ENCODE results near the gene ZNF687.
"Not testable (repeated sequence)": the region's sequence is repeated elsewhere in the genome, so short reads cannot be mapped to it uniquely, and the experiment has no call there.

The ZNF687 gene, protein sequence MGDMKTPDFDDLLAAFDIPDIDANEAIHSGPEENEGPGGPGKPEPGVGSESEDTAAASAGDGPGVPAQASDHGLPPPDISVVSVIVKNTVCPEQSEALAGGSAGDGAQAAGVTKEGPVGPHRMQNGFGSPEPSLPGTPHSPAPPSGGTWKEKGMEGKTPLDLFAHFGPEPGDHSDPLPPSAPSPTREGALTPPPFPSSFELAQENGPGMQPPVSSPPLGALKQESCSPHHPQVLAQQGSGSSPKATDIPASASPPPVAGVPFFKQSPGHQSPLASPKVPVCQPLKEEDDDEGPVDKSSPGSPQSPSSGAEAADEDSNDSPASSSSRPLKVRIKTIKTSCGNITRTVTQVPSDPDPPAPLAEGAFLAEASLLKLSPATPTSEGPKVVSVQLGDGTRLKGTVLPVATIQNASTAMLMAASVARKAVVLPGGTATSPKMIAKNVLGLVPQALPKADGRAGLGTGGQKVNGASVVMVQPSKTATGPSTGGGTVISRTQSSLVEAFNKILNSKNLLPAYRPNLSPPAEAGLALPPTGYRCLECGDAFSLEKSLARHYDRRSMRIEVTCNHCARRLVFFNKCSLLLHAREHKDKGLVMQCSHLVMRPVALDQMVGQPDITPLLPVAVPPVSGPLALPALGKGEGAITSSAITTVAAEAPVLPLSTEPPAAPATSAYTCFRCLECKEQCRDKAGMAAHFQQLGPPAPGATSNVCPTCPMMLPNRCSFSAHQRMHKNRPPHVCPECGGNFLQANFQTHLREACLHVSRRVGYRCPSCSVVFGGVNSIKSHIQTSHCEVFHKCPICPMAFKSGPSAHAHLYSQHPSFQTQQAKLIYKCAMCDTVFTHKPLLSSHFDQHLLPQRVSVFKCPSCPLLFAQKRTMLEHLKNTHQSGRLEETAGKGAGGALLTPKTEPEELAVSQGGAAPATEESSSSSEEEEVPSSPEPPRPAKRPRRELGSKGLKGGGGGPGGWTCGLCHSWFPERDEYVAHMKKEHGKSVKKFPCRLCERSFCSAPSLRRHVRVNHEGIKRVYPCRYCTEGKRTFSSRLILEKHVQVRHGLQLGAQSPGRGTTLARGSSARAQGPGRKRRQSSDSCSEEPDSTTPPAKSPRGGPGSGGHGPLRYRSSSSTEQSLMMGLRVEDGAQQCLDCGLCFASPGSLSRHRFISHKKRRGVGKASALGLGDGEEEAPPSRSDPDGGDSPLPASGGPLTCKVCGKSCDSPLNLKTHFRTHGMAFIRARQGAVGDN

DNA sequence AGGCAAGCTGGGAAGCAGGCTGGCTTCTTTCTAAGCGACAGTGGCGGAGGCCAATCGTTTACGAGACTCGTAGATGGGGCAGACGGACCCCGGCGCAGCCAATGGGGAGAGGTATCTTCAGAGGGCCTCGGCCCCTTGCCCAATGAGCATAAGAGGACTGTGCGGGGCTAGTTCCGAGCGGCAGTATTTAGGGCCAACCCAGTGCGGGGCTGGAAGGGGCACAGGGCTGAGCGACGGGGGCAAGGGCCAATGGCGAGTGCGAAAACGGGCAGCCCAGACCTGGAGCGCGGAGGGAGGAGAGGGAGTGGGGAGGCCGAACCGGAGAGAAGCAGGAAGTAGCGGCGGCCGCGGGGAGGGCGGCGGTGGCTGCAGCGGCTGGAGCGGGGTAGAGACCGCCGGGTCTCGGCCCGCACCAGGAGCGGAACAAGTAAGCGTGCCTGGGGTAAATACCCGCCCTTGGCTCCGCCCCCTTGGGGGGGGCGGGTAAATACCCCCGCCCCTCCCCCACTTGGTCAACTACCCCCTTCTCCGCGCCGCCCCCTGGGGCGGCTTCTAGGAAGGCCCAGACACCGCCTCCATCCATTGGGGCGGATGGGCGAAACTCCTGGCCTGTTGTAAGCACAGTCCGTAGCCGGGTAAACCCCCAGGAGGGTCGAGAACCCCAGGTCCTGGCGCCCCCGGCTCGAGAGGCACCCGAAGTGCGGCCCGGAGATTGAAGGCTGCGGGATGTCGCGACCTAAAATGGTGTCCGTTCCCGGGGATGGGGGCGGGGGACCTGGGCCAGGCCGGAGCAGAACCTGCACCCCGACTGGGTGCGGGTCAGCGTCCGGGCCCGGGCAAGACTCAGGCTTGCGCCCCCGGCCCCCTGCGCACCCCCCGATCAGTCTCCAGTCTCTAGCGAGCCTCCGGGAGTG lies at the start of gene ZNF687:
ZNF687 (plus strand) TSS at position 331 of the 914 bp plus-strand sequence. CDS start 3,993 bp downstream, outside the sequence.
- peak; percentile 97 for DNase-seq

DNA sequence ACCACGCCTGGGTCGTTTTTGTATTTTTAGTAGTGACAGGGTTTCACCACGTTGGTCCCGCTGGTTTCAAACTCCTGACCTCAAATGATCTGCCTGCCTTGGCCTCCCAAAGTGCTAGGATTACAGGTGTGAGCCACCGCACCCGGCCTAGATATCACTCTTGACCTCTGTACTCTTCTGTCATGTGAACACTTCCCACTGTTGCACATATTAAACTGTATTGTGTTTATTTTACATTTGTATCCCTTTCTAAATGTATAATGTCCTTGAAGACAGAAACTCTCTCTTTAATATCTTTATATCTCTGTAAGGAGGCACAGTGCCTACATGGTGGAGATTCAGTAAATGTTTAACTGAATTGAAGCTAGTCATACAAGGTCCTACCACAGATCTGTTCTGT lies 46.9 kb upstream of the ZNF687 start:
- no peak for DNase-seq

DNA sequence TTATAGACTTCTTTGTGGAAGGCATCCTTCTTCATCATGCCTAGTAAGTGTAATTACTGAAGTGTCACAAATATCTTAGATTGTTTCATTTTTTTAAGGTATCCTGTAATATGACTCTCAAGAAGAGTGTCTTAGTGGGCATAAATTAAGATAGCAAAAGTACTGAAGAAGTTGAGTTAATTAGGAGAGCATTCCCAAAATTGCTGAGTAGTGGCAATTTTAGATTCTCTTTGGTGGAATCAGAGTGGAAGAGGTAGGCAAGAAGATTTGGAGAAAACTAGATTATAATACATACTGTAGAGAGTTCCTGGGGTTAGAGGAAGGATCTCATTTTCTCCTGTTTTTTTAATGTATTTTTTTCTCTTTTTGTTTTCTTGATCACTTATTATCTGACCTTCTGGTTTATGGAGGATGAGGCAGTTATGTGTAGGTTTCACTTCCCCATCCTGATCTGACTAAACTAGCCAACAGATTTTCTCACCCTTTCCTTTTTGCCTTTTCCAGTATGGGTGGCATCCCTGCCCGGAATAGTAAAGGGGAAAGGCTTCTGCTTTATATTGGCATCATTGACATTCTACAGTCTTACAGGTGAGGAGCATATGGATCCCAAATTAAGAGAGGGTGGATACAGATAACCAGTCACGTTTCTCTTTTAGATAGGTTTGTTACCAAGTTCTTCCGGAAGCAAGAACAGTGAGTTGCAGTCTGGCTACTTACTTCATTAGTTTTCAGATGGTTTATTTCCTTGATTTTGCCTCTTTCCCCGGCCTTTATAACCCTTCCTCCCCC lies 44.2 kb upstream of the ZNF687 start:
- no peak for DNase-seq

GRCh38 chr1:151238467-151238739 lies 43.7 kb upstream of the ZNF687 start:
- DNase-seq: no peak

- no peak for DNase-seq
These were observed 39.7 kb upstream of the ZNF687 start for GRCh38 chr1:151242442-151242841.

DNA sequence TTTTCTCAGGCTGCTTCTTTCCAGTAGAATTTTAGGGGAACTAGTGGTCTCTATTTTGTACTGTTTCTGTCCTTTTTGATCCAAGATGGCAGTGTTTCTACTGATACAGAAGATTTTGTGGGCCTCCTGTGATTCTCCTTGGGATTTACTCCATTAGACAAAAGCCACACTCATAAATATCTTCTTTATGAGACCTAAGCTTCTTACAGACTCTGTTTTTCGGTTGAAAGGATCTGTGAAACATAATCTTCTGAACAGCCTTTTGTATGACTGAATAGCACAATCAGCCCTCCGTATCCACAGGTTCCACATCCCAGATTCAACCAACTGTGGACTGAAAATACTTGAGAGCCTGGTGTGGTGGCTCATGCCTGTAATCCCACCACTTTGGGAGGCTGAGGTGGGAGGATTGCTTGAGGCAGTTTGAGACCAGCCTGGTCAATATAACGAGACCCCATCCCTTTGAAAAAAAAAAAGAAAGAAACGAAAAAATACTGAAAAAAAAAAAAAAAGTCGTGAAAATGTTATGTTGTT lies 38.3 kb upstream of the ZNF687 start:
- no peak for DNase-seq

GRCh38 chr1:151246786-151247185 lies 35.3 kb upstream of the ZNF687 start:
- DNase-seq: no peak

GRCh38 chr1:151251656-151252470 lies 30.2 kb upstream of the ZNF687 start:
- peak; percentile 63 for DNase-seq

- peak; percentile 93 for DNase-seq
These were observed 27.6 kb upstream of the ZNF687 start, which contains the start of gene PSMD4 for GRCh38 chr1:151254217-151255213. Gene PSMD4, plus strand, starts transcription at chr1:151254734. Its CDS starts 49 bp downstream, at chr1:151254783.

- DNase-seq: no peak
These were observed 26.7 kb upstream of the ZNF687 start for GRCh38 chr1:151255381-151255780.

- DNase-seq: no peak
These were observed 22.7 kb upstream of the ZNF687 start for GRCh38 chr1:151259351-151259750.

DNA sequence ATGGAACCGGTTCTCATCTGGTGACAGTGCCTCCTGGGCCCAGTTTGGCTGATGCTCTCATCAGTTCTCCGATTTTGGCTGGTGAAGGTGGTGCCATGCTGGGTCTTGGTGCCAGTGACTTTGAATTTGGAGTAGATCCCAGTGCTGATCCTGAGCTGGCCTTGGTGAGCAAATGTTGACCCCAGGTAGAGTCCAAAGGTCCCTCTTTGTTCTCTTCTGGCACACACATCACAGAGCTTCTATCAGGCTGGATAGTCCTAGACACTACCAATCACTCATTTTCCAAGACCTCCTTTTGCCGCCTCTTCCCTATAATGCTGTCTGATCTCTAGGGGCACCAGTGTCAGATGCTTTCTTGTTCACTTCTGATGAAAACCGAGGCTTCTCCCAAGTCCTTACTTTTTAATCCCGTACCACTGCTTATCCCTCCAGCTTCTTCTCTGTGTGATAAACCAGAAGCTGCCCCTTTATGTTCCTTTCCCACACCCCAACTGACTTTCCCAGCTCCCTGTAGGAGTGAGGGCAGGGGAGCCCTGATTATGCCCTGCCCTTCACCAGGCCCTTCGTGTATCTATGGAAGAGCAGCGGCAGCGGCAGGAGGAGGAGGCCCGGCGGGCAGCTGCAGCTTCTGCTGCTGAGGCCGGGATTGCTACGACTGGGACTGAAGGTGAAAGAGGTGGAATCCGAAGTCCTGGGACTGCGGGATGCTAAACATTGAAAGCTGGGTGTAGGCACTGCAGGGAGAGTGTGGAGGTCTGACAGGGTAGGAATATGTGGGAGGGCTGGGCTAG lies 16.5 kb upstream of the ZNF687 start:
- no peak for DNase-seq

DNA sequence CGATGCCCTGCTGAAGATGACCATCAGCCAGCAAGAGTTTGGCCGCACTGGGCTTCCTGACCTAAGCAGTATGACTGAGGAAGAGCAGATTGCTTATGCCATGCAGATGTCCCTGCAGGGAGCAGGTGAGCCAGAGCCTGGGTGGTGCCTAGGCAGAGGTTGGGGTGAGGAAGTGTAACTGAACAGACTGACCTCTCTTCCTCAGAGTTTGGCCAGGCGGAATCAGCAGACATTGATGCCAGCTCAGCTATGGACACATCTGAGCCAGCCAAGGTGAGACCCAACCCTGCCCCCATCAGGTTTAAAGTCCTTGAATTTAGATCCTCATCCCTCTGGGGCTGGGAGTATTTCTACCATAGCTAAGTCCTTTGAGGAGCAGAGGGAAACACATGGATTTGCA lies 15.8 kb upstream of the ZNF687 start:
- DNase-seq: no peak

- DNase-seq: no peak
These were observed 15.3 kb upstream of the ZNF687 start for GRCh38 chr1:151266821-151267220.

DNA sequence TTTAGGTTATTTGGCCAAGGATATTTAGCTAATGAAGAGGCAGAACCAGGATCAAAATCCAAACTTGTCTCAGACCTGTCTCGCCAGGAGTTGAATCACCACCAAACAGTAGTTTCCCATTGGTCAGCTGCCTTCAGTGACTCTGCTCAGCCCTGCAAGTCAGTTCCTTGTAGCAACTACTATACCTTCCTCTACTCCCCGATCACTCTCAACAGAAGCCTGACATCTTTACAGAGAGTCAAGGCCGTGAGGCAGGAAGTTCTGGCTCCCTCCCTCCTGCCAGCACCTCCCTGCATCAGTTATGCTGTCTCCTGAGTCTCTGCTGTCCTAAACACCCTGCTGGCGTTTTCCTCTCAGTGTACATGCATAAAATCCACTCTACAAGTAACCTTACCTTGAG lies 14.3 kb upstream of the ZNF687 start:
- no peak for DNase-seq

DNA sequence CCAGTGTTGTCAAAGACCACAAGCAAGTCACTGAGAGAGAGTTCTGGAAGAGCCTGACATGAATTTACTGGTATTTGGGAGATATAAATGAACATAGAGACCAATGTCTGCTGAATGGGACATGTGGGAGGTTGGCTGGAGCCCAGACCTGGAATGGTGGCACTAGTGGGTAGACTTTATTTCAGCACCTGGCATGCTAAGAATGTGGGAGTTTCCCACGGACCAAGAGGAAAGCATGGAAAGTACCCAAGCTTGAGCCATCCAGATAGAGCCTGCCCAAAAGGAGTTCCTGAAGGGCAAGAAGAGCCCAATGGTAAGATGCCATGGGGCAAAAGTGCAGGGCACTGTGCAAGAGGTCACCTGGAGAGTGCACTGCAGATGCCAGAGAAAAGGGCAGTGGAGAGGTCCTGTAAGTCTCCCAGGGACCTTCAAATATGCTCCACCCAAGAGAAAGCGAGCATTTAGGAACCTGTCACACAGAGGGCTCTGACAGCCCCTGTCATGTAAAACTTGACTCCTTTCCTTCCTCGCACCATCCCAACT lies 8.1 kb upstream of the ZNF687 start:
- no peak for DNase-seq

DNA sequence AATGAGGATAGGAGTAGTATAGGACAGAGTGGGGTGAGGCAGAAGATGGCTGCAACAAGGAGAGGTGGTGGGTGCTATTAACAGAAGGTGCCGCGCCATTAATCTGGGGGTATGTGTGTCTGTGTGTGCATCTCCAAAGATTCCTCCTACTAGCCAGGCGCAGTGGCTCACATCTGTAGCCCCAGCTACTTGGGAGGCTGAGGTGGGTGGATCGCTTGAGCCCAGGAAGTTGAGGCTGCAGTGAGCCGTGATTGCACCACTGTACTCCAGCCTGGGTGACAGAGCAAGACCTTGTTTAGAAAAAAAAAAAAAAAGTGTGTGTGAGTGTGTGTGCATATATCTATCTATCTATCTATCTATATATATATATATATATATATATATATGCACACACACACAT lies 6.8 kb upstream of the ZNF687 start:
- DNase-seq: not testable (repeated sequence)

DNA sequence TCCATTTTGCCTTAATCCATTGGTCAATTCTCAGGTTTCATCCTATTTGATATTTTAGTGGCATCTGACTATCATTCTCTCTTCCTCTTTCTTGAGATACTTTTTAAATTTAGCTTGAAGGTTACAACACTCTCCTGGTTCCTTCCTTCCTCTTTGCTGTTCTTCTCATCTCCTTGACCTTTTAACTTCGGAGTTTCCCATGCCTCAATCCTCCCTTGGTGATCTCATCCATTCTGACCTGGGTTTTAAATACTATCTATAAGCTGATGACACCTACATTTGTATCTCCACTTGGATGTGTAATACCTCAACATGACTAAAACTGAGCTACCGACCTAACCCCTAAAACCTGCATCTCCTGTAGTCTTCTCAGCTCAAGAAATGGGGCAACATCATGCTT lies 4.8 kb upstream of the ZNF687 start:
- DNase-seq: no peak
